HepG2 (cell line): ENCODE results near the gene ATG7. TPM values are rescaled to one million over a fixed set of nuclear protein-coding genes. Genes with fewer than 3 reads are reported as not detected.
A peak's percentile ranks its signal among the peaks of the same experiment; 100 is the strongest.

Experiments used
- ATAC-seq: fragments of 200-7000 bp; cut with Tn5 transposase; 3 replicates; pipeline ENCODE4 v1.9.1; 2020; ENCODE audit warnings: mild to moderate bottlenecking, moderate library complexity
- BruUV-seq: library from RNA; stranded (reverse); fragments of 400-500 nt; replicated peaks from 2 replicates; lab custom pipeline; 2021; lab: Mats Ljungman, UMichigan
- CTCF ChIA-PET: fragments of 300-600 bp; formaldehyde crosslinking; extraction: SDS; loops from one replicate; lab custom pipeline; 2021; ENCODE audit warnings: low total read pairs, inconsistent platforms, low intra/inter-chr PET ratio; lab: Yijun Ruan, JAX
- POLR2A ChIA-PET: fragments of 350-600 bp; sonication (Branson Sonifier 250); formaldehyde crosslinking; loops from one replicate; lab custom pipeline; 2020; ENCODE audit warnings: antibody characterized with exemption, inconsistent platforms; lab: Yijun Ruan, JAX
- DNase-seq: peaks from one replicate; pipeline ENCODE4 v3.0.0-alpha.2; 2015; ENCODE audit warnings: low spot score
- FAIRE-seq: peaks from 3 replicates; lab custom pipeline; 2011; peaks lifted over from hg19 to GRCh38; lab: Jason Lieb, UNC
- H2AFZ ChIP-seq: one replicate; pipeline ENCODE4 v1.6.1; 2011; ENCODE audit warnings: low read length, inconsistent platforms
- H3K27ac ChIP-seq: fragments of 300-600 bp; 3 replicates; pipeline ENCODE4 v1.8.0; 2011; ENCODE audit warnings: mixed run types, mild to moderate bottlenecking, mixed read lengths, low read length, inconsistent platforms; ENCODE audit not compliant: insufficient read depth; ENCODE audit errors: extremely low read length
- H3K27me3 ChIP-seq, 2 experiments: fragments of 200-600 bp in 1 of 2; 2 replicates in 1 of 2; 3 replicates in 1 of 2; pipeline versions ENCODE4 v1.6.0 to v1.8.0; 2011; ENCODE audit warnings: low read length in 2 of 2, mild to moderate bottlenecking in 2 of 2, moderate library complexity in 2 of 2, inconsistent platforms in 1 of 2; ENCODE audit not compliant: insufficient read depth in 2 of 2, control insufficient read depth in 1 of 2
- H3K36me3 ChIP-seq, 2 experiments: fragments of 200-600 bp in 1 of 2; replicated peaks in 1 of 2; 2 replicates in 1 of 2; 3 replicates in 1 of 2; pipeline versions ENCODE4 v1.5.1 to v1.8.0; 2011; ENCODE audit warnings: low read length in 2 of 2, inconsistent platforms in 1 of 2; ENCODE audit not compliant: insufficient read depth in 2 of 2, control insufficient read depth in 1 of 2
- H3K4me1 ChIP-seq: 2 replicates; pipeline ENCODE4 v1.5.1; 2012; ENCODE audit warnings: low read length, inconsistent platforms; ENCODE audit not compliant: insufficient read depth
- H3K4me2 ChIP-seq: 2 replicates; pipeline ENCODE4 v1.6.0; 2011; ENCODE audit warnings: low read depth, low read length, inconsistent platforms
- H3K4me3 ChIP-seq, 3 experiments: fragments of 200-600 bp in 1 of 3; sonication (generic), shearing (Covaris generic) in 1 of 3; replicated peaks in 1 of 3; 2 replicates each; pipeline ENCODE4 v1.5.1; 2011 to 2016; ENCODE audit warnings: low read length in 3 of 3, inconsistent platforms in 2 of 3, low read depth in 2 of 3, mild to moderate bottlenecking in 2 of 3, control low read depth in 1 of 3, mixed read lengths in 1 of 3; ENCODE audit not compliant: insufficient read depth in 1 of 3
- H3K79me2 ChIP-seq: one replicate; pipeline ENCODE4 v1.6.1; 2011; ENCODE audit warnings: low read length, inconsistent platforms; ENCODE audit not compliant: insufficient read depth
- H3K9ac ChIP-seq: 2 replicates; pipeline ENCODE4 v1.6.0; 2011; ENCODE audit warnings: mild to moderate bottlenecking, low read depth, low read length, inconsistent platforms; ENCODE audit not compliant: insufficient read depth
- H3K9me3 ChIP-seq: 2 replicates; pipeline ENCODE4 v1.5.1; 2012; ENCODE audit warnings: mild to moderate bottlenecking, low read length
- H4K20me1 ChIP-seq: 2 replicates; pipeline ENCODE4 v1.6.0; 2011; ENCODE audit warnings: inconsistent platforms, mild to moderate bottlenecking, low read length, moderate library complexity; ENCODE audit not compliant: insufficient read depth
- ARNT ChIP-seq: fragments of 450-650 bp; IDR thresholded peaks from 2 replicates; pipeline ENCODE4 v1.6.1; 2017
- BCL6 ChIP-seq: IDR thresholded peaks from 2 replicates; pipeline ENCODE4 v1.6.1; 2016; ENCODE audit warnings: missing genetic modification reagents, missing compliant biosample characterization
- FOSL2 ChIP-seq: sonication (generic); formaldehyde crosslinking; IDR thresholded peaks from 2 replicates; pipeline ENCODE4 v1.4.0; 2020; ENCODE audit warnings: missing genetic modification reagents
- GFI1 ChIP-seq: sonication (generic); formaldehyde crosslinking; IDR thresholded peaks from 2 replicates; pipeline ENCODE4 v1.5.0; 2020; ENCODE audit warnings: missing genetic modification reagents, mild to moderate bottlenecking, borderline replicate concordance
- MTERF4 ChIP-seq: sonication (generic); formaldehyde crosslinking; IDR thresholded peaks from 2 replicates; pipeline ENCODE4 v1.8.0; 2023; ENCODE audit warnings: mild to moderate bottlenecking, missing genetic modification reagents
- PHF21A ChIP-seq: sonication (generic); formaldehyde crosslinking; IDR thresholded peaks from 2 replicates; pipeline ENCODE4 v1.5.0; 2020; ENCODE audit warnings: mild to moderate bottlenecking, missing genetic modification reagents
- RBM22 ChIP-seq: fragments of 200-400 bp; formaldehyde crosslinking; optimal IDR thresholded peaks from 2 replicates; pipeline ENCODE3; 2017; ENCODE audit warnings: mild to moderate bottlenecking, low read length, moderate library complexity
- SYNCRIP ChIP-seq: fragments of 200-400 bp; formaldehyde crosslinking; IDR thresholded peaks from 2 replicates; pipeline ENCODE4 v1.6.1; 2018; ENCODE audit warnings: mild to moderate bottlenecking, low read depth, low read length; ENCODE audit not compliant: insufficient read depth
- TEAD3 ChIP-seq: optimal IDR thresholded peaks from 2 replicates; pipeline ENCODE3; 2016; ENCODE audit warnings: borderline replicate concordance
- ZBTB1 ChIP-seq: sonication (generic); formaldehyde crosslinking; IDR thresholded peaks from 2 replicates; pipeline ENCODE4 v1.4.0; 2020; ENCODE audit warnings: missing genetic modification reagents, borderline replicate concordance
- ZBTB33 ChIP-seq: sonication (generic); formaldehyde crosslinking; IDR thresholded peaks from 2 replicates; pipeline ENCODE4 v1.4.0; 2020; ENCODE audit warnings: missing genetic modification reagents
- ZBTB38 ChIP-seq: sonication (generic); formaldehyde crosslinking; IDR thresholded peaks from 2 replicates; pipeline ENCODE4 v1.5.1; 2020; ENCODE audit warnings: mild to moderate bottlenecking, missing genetic modification reagents
- WGBS: methylation state at CpG from one replicate; pipeline ENCODE4 v1.1.6; 2017; ENCODE audit warnings: low lambda C conversion rate; 5-methylcytosine and 5-hydroxymethylcytosine counted together
- in situ Hi-C: cut with HindIII; loops from 2 replicates; pipeline ENCODE4 v1.10.0; 2017; ENCODE audit warnings: low pct_unique_long_range_greater_than_20kb; ENCODE audit not compliant: extremely low pct_ligation_motif_present
- intact Hi-C: fragments of 100-400 bp; cut with micrococcal nuclease; formaldehyde crosslinking; loops from one replicate; pipeline ENCODE4 v1.10.0; 2022; ENCODE audit not compliant: unreplicated experiment
- polyA plus RNA-seq, 8 experiments: library from polyadenylated mRNA; depleted of rRNA in 3 of 8; stranded (reverse) in 7 of 8; unstranded in 1 of 8; fragments of >200 nt; fragmentation: Illumina TruSeq in 4 of 8; extraction: Trizol in 4 of 8; gene quantifications; 2 replicates each; pipeline versions ENCODE4 v1.2.1 to v1.2.3, GENCODE V29; 2011 to 2016; ENCODE audit warnings: low read depth in 4 of 8, missing spikeins in 1 of 8, mixed read lengths in 1 of 8; ENCODE audit not compliant: insufficient read depth in 1 of 8
- total RNA-seq, 5 experiments: library from RNA; depleted of rRNA; stranded (reverse); fragments of >200 nt; fragmentation: Illumina TruSeq; extraction: Trizol; gene quantifications; 2 replicates each; pipeline ENCODE4 v1.2.3, GENCODE V29; 2016; ENCODE audit warnings: low read depth in 1 of 5

The ATG7 gene
- total and polyA plus RNA-seq, 2 of the 13 experiments (the other 11 are each of a cell fraction or from before 2014, with no cell fraction given) = 7.8 to 22.1 TPM

- in situ Hi-C loops (no loop called here), intact Hi-C loops (no loop called here)
- 89% methylated on average over 17 of the region's 18 CpGs for WGBS
- Histone ChIP-seq H2AFZ (no peak overlapping the region), H3K4me2 (no peak overlapping the region), H3K27ac (no peak overlapping the region), H3K4me1 (peaks cover 19% of the 10 kb centered on the region), H3K9me3 (no peaks in the 10 kb centered on the region), H3K36me3 (peaks cover 4 to 42% of the 10 kb centered on the region in 2 experiments), H3K9ac (no peak overlapping the region), H3K4me3 (no peak overlapping the region), H3K79me2 (peaks cover 76% of the 10 kb centered on the region), H3K27me3 (no peaks in the 10 kb centered on the region), H4K20me1 (peaks cover 22% of the 10 kb centered on the region)
- peak; percentile 66 for FAIRE-seq
- peak; percentile 84 for DNase-seq
- TF ChIP-seq ZBTB38 (CRISPR knock-in tag) = peak; percentile 21; the same call in 1 of the 2 replicates
- TF ChIP-seq ZBTB1 (CRISPR knock-in tag) = no peak
- peak; percentile 45; the same call in 1 of the 2 replicates for TF ChIP-seq FOSL2 (CRISPR knock-in tag)
- TF ChIP-seq TEAD3 = peak; percentile 71
- TF ChIP-seq SYNCRIP = no peak
- 0 out of 2 replicates have a peak, but pooled peaks have one; percentile 2 for TF ChIP-seq BCL6 (CRISPR knock-in tag)
- TF ChIP-seq ZBTB33 = peak; percentile 62; the same call in 1 of the 2 replicates
- no peak for TF ChIP-seq ARNT
- peak; percentile 60 for TF ChIP-seq RBM22
- peak; percentile 97 for TF ChIP-seq GFI1 (CRISPR knock-in tag)
- no peak for TF ChIP-seq MTERF4 (CRISPR knock-in tag)
- peak; percentile 72 for TF ChIP-seq PHF21A (CRISPR knock-in tag)
- no TSS peak for BruUV-seq
- ChIA-PET POLR2A (interaction anchor here (0.7 to 1.8 kb wide), 3 partner anchors 9 to 23 kb away, joined by 3 to 10 read pairs (median 4); no protein-coding TSS in a partner anchor), CTCF (no interaction called here)
- ATAC-seq = peak; percentile 81
Observed at GRCh38 chr3:11600501-11601282, 328.5 kb downstream of the ATG7 start.
